NCI-H2107 treated with DMSO at 0.1 percent for 48 hours (cell line): ENCODE measurements around the gene GRM7.

Experiments
- DNase-seq: peaks from one replicate; lab custom pipeline; 2025; ENCODE audit not compliant: unreplicated experiment; lab: John Stamatoyannopoulos, UW

GRM7 gene

DNA sequence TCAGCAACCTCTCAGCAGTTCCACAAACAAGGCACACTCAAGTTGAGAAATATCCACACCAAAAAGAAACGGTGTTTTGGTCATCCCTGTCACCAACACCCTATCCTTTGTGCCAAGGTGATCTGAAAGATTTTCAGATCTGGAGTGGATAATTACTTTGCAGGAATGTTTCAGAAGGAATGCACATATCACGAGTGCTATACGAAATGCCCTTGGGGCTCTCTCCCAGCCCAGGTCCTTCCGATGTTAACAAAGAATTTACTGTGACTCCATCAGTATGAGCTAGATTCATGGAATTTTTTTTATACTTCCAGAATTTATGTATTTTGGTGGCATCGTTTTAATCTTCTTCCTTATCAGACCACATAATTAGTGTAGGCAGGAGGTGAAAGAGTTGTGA, 105.0 kb downstream of the GRM7 start:
- no peak for DNase-seq

DNA sequence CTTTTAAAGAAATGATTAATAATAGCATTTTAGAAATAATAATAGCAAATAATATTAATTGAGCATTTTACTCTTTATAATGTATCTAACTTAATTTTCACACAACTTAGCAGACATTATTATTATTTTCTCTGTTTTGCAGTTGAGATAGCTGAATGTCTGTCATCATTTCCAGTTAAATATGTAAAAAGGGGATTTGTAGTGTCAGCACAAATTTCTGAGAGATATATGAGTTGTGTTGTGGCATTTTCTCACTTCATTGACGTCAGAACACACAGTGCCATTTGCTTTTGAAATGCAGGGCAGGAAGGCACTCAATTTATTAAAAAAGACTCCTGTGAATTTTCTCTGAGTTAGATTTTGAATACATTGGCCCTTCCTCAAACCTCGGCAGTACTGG, 111.0 kb downstream of the GRM7 start:
- DNase-seq: no peak

DNA sequence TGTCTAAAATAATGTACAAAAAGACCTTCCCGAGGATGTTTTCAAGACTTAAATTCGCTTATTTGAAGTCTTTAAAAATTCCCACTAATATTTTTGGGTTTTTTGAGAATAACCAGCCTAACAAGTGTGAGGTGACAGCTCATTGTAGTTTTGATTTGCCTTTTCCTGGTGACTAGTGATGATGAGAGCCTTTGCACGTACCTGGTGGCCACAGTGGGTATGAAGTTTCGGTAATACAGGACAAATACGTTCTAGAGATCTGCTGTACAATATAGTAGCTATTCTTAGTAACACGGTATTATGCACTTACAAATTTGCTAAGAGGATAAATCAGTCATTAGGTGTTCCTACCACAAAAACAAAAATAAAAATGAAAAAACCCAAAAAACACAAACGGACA, 124.9 kb downstream of the GRM7 start:
- no peak for DNase-seq

DNA sequence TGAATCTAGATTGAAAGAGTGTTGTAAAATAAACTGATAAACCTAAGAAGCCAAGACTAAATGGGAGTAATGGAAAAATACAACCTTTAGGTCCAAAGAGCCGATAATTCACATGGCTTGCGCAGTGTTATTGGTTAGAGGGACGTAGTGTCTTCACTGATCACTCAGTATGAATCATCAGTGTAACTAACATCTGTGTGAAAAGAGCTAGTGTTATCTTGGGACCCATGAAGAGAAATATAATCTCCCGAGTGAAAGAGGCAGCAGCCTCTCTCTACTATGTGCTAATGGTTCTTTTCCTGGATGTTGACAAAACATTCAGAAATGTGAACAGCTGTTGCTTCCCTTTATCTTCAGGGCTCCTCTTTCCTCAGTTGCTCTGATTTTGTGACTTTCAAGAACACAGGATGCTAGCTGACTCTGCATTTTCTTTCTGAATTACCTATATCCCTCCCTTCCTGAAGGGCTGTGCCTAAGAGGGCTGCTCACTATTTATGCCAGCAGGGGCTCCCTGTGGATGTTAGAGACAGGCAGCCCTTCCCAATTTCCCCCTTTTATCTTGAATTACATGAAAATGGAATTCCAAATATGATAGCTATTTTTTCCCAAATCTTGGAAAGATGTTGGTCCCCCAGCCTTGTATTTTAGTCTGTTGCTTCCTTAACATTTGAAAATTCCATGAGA, 128.8 kb downstream of the GRM7 start:
- no peak for DNase-seq

DNA sequence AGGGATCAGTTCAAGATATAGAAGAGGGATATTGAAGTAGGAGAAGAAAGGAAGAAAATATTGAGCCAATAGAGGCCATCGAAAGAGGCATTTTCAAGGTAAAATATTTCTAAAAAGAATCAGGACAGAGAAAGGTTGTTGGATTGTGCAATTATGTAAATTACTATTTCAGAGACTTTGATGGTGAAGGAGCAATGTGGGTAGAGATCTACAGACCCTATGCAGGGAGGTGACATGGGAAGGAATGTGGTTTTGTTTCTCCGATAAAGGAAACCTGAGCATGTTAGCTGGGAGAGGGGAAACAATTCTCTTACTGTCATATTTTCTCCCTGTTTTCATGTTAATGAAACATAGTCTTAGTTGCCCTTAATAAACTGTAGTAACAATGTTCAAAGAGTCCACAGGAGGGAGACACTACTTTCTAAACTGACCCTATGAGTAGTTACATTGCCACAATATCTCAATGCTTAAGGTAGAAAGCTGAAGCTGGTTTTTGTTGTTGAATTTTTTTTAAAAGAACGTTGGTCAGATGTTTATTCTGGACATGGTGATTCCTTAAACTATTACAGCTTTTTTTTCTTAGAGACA, 133.3 kb downstream of the GRM7 start:
- no peak for DNase-seq

DNA sequence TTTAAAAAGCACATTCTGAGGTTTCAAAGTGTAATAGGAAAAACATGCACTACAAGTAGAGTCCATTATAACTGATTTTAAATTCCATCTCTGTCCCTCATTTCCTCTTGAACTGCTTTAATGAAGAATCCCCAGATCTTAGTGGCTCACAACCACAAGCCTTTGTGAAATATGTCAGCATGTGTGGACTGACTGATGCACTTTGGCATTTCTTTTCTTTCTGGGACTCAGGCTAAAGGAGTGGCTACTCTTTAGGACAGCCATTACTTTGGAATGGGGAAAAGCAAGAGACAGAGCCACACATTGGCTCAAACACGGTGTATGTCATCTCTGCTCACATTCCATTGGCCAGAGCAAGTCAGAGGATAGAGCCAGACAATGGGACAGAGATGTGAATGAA, 139.6 kb downstream of the GRM7 start:
- no peak for DNase-seq

DNA sequence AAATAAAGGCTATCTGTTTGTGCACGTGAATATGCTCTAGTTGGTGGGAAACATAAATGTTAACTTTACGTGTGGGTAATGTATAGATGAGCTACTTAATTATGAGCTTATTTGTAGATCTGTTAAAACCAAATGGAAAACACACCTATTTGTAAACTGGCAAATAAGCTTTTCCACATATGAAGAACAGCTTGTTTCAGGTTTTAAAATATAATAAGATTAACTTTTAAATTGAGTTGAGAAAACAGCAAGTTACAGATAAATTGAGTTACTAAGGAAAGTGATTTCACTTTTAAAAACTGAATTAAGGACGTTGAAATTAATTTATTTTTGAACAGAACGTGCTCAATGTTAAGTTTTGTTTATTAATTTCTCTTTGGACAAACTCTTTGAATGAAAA, 140.5 kb downstream of the GRM7 start:
- no peak for DNase-seq

DNA sequence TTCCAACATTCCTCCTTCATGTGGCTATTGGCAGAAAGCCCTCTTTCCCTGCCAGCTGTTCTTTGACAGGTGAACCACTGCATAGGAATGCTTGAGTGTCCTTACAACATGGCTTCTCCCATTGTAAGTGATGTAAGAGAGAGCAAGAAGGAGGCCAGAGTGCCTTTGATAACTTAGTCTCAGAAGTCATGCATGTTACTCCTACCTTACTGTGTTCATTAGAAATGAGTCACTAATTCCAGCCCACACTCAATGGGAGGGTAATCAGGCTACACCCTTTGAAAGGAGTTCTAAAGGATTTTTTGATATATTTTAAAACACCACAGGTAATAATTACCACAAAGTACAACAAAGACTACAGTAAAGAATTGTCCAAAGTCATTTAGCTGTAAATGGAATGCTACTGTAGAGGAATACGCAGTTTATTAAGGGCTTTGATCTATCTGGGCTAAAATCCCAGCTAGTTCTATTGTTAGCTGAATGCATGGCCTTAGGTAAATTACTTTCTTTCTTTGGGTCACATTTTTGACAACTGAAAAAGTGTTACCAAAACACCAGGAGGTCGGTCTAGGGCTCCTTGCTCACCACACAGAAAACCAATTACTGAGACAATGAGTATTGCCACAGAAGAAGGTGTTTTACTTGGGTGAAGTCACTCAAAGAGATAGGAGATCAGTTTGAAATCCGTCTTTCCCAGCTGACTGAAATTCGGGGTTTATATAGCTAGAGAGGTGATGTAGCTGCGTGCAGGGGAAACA, 154.9 kb downstream of the GRM7 start:
- no peak for DNase-seq

DNA sequence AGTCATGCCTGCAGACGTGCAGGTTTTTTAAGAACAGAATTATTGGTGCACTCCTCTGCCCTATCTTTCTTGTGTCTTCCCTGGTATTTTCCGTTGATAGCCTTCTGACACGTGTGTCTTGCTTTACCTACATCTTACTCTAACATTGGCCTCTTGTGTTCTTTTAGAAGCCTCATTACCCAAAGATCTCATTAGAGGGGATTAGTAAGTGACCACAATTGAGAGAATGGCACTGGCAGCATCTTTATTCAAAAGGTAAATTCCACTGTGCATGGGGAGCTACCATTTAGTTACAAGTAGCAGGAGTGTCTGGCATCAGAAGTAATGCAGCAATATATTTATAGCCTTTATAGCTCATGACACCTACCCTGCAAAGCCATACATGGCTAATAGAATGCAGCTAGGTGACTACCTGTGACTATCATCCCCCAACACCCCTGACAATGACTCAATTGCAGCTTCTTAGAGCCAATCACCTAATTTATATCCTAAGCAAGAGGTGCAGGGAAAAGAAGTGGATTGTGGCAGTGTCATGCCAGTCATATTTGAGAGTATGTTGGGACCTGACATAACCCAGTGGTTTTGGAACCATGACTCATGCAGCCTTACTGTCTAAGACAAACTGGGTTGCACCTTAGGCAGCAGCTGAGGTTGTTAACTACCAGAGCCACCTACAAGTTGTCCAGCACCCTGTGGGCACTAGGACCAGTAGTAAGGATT, 164.8 kb downstream of the GRM7 start:
- no peak for DNase-seq

DNA sequence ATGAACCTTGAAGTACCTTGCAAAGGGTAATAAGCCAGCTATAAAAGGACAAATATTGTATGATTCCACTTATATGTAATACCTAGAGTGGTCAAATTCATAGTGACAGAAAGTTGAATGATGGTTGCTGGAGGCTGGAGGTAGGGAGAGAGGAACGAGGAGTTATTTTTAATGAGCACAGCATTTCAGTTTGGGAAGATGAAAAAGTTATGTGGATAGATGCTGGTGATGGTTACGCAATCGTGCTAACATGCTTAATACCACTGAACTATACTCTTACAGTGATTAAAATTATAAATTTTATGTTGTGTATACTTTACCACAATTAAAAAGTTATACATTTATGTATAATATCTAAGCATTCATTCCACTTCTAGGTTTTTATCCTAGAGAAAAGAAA, 168.6 kb downstream of the GRM7 start:
- no peak for DNase-seq

DNA sequence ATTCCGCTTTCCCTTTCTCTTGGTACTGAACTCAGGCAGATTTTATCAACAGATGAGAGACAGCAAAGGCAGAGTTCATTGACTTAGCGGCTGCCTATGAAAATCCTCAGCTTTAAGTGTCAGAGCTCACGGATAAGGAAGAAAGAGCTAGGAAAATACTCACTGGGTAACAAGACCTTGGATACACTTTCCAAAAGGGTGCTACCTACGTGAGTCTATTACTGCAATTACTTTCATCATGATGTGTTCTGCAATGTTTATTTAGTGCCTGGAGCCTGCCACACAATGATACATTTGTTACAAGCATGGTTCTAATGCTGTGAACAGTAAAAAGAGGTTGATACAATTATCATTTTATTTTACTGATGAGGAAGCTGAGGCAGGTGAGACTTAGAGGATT, 177.5 kb downstream of the GRM7 start:
- no peak for DNase-seq

DNA sequence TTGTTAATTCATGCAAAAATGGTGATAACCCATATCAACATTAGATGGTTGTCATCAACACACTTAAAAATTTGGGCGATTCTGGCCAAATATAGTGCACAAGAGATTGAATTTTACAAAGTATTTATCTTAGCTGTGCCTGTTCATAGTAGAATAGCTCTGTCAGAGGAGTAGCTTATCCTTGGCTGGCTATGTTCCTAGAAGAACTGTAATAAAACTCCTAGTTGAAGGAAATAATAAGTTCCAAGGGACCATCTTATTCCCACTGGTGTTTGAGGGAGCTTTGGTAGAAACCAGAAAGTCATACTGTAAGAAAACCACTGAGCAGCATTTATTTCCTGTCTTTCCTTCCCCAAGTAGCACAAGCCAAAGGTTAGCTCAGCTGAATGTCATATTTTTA, 201.8 kb downstream of the GRM7 start:
- DNase-seq: no peak

DNA sequence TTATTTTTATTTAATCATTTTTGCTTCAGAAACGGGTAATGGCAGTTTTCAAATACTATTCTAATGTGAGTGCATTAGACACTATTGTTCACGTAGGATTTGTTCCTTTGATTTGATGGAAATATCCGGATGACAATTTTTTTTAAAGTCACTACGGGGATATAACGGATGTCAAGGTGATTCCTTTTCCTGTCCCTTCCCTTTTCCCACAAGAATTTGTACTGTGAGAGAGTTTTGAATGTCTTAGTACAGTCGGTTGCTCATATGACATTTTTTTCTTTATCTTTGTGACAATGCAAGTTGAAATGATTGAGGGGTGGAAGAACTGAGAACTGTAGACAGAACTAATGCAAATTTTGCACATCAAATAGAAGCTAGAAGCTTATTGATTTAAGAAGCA, 209.5 kb downstream of the GRM7 start:
- no peak for DNase-seq

DNA sequence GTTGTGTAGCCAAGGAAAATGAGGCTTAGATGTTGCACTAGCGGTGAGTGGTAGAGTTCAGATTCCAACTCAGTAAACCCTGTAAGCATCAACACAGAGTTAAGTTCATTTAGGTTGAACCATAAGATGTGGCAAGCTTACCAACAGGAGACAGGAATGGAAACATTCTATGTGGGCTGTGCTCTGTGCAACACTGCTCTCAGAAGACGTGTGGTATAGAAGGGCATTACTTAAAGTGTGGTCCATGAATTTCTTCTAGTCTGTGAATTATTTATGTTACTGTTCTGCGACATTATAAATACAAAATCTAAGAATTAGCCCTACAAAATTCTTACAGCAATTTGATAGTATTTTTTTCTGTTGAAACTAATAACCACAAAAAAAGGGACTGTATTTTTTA, 213.3 kb downstream of the GRM7 start:
- no peak for DNase-seq

DNA sequence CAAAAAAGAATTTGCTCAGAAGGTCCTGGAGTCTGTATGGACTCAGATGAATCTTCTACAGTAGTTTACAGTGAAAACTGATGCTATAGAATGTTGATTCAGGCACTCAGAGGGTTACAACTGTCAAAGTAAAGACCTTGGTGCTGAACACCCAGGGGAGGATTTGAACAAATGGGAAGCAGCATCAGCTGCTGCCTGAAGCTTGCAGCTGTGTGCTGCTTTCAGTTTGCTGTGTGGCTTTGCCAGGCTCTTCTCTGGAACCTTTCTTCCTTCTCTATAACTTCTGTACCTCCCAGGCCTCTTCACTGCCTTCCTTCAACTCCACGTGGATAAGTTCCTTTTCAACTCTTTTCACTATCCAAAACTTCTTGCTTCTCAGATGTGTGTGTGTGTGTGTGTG, 214.2 kb downstream of the GRM7 start:
- no peak for DNase-seq

DNA sequence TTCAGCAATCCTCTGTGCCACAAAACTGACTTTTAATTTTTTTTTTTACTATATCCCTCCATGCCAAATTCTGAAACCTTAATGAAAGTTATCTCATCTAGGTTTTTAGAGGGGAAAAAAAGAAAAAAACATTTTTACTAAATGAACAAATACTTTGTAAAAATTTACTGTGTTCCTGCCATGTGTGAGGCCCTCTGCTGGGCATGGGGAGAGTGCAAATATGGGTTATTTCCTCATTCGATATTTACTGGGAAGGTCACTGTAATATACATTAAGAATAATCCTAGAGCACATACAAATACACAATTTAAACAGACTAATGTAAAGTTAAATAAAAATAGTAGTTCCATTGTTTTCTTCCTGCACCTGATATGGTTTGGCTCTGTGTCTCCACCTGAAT, 215.0 kb downstream of the GRM7 start:
- no peak for DNase-seq

DNA sequence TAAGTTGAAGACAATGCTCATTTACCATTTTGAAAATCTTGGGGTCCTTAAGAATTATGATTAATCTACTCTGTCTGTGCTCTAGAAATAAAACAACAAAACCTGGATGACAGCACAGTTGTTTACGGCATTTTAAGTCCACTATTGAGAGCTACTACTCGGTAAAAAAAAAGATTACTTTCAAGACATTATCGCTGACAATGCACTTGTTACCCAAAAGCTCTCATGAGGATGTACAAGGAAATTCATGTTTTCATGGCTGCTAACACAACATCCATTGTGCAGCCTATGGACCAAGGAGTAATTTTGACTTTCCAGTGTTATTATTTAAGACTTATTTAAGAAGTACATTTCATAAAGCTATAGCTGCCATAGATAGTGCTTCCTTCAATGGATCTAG, 221.3 kb downstream of the GRM7 start:
- no peak for DNase-seq

DNA sequence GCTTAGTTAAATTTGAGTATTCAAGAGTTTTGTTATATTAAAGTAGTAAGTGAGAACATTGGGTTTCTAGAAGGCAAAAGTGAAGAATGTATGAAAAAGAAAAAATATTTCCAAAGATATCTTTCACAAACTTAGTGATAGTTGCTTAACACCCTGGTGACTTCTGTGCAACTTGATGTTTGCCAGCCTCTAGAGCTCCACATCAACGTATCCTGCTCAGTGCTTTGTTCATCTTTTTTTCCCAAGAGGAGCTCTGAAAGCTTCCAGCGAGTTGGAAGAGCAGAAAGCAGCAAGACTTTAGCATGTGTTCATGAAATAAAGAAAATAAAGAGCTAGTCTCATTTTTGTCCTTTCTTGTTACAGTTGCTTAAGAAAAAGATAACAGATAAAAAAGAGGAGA, 225.5 kb downstream of the GRM7 start:
- no peak for DNase-seq

DNA sequence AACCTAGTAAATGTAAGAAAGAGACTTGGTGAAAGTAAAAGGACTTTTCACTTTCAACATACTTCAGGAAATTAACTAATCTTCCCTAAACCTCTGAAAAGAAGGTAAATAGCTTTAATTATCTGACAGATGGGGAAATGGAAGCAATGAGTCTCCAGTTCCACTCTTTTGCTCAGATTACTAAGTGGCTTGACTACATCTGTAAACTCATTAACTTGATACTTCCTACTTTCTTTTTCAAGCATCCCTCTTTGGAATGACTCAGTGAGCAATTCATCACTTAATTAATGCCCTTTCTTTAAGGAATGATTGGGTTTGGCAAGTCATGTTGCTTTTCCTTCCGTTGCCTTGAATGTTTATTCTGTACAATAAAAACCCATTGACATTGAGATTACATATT, 234.2 kb downstream of the GRM7 start:
- no peak for DNase-seq

DNA sequence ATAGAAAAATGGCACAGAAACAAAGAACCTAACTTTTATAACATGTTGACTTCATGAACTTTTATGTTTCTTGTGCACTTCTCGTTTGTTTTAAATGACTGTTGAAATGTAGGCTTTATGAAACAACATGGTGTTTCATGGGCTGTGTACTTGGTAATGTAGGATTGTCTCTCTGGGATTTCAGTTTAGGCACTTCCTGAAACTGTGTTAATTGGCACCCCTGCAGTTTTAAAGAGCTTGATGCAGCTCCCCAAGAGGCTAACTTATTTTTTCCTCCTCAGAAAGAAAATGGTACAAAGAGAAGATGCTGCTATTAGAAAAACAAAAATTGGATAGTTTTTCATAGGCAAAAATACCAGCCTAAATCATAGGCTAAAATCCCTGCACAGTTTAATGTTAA, 239.2 kb downstream of the GRM7 start:
- DNase-seq: no peak

DNA sequence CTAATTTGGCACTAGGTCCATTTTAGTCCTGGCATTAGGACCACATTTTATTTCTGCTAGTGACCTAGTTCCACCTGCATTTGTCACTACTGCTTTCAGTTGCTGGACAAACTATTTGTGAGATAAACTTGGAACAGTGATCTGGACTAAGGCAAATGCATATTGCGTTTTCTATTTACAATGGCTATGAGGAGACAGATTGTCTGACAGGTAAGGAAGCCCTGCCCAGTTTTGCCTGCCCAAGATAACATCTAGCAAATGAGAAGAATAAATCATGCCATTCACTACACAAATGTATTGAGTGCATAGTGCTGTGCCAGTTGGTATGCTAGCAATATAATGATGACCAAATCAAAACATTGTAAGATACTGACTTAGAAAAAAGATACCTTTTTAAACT, 245.7 kb downstream of the GRM7 start:
- no peak for DNase-seq

DNA sequence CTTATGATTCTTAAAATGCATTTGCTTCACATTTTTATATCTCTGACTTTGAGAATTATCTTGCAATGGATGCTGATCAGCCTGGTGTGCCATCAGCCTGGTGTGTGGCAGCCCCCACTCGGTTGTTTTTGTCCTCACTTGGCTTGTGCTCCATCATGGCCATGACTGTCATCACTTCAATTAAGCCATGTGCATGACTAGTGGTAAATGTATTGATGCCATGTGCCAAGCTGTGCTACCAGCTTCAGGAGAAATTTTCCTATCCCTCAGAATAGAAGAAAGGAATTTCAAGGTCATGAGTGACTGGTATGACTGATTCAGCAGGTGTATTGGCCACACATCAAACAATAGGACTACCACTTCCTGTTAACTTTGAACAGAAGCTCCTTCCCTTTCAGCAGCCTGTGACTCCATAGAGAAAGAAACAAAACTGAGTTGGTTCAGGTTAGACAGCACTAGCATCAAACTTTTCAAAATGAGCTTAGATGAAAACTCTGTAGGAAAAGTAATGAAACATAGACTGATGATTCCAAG, 251.7 kb downstream of the GRM7 start:
- DNase-seq: no peak
